K562 (cell line): ENCODE data around the gene DVL3. TPM values are rescaled to one million over a fixed set of nuclear protein-coding genes. Genes with fewer than 3 reads are reported as not detected.

ENCODE experiments used
- E2F4 ChIP-seq: sonication (generic); formaldehyde crosslinking; IDR thresholded peaks from 2 replicates; pipeline ENCODE4 v1.8.0; 2022; ENCODE audit warnings: mild to moderate bottlenecking, low read depth, missing genetic modification reagents
- ELF2 ChIP-seq: fragments of 250-450 bp; sonication (Bioruptor Pico); IDR thresholded peaks from 2 replicates; pipeline ENCODE4 v1.5.0; 2021; ENCODE audit warnings: mild to moderate bottlenecking
- HNRNPL ChIP-seq: fragments of 200-400 bp; formaldehyde crosslinking; IDR thresholded peaks from 2 replicates; pipeline ENCODE4 v1.6.1; 2017; ENCODE audit warnings: low read depth, mild to moderate bottlenecking, low read length
- NBN ChIP-seq: fragments of 450-650 bp; IDR thresholded peaks from 2 replicates; pipeline ENCODE4 v1.6.1; 2016; ENCODE audit warnings: low read depth, mild to moderate bottlenecking
- PHB ChIP-seq: fragments of 250-450 bp; sonication (Bioruptor Pico); IDR thresholded peaks from 2 replicates; pipeline ENCODE4 v1.5.0; 2021
- POLR2H ChIP-seq: IDR thresholded peaks from 2 replicates; pipeline ENCODE4 v1.6.1; 2016; ENCODE audit warnings: missing genetic modification characterization, low read depth, mild to moderate bottlenecking, control low read depth, missing compliant biosample characterization, moderate library complexity
- SMARCC2 ChIP-seq: fragments of 450-650 bp; IDR thresholded peaks from 2 replicates; pipeline ENCODE4 v1.6.1; 2017; ENCODE audit warnings: antibody characterized with exemption, moderate library complexity, mild to moderate bottlenecking, low read depth
- SRSF7 ChIP-seq: fragments of 200-400 bp; formaldehyde crosslinking; optimal IDR thresholded peaks from 2 replicates; pipeline ENCODE3; 2017; ENCODE audit warnings: mild to moderate bottlenecking, low read depth, low read length
- STAT5B ChIP-seq: fragments of 250-450 bp; sonication (Bioruptor Pico); IDR thresholded peaks from 2 replicates; pipeline ENCODE4 v1.8.0; 2021; ENCODE audit warnings: mild to moderate bottlenecking, inconsistent platforms
- TCF7L2 ChIP-seq: fragments of 150-350 bp; IDR thresholded peaks from 2 replicates; pipeline ENCODE4 v1.6.1; 2016; ENCODE audit warnings: low read depth, mild to moderate bottlenecking, low read length, moderate library complexity
- TOE1 ChIP-seq, 2 experiments: fragments of 450-650 bp in 1 of 2; sonication (generic) in 1 of 2; formaldehyde crosslinking in 1 of 2; IDR thresholded peaks; 2 replicates each; pipeline versions ENCODE4 v1.7.1 to v1.8.0; 2016 to 2022; ENCODE audit warnings: borderline replicate concordance in 2 of 2, mild to moderate bottlenecking in 2 of 2, antibody characterized with exemption in 1 of 2, inconsistent platforms in 1 of 2, low read depth in 1 of 2, missing genetic modification reagents in 1 of 2, moderate library complexity in 1 of 2
- YY1 ChIP-seq, 3 experiments: IDR thresholded peaks; 2 replicates each; pipeline ENCODE4 v1.6.1; 2011; ENCODE audit warnings: low read length in 2 of 3, mild to moderate bottlenecking in 2 of 3, moderate library complexity in 2 of 3, borderline replicate concordance in 1 of 3, control low read depth in 1 of 3, low read depth in 1 of 3; ENCODE audit not compliant: insufficient read depth in 3 of 3, insufficient replicate concordance in 2 of 3, control insufficient read depth in 1 of 3, insufficient read length in 1 of 3; ENCODE audit errors: extremely low read depth in 1 of 3
- ZNF232 ChIP-seq: sonication (generic); formaldehyde crosslinking; IDR thresholded peaks from 2 replicates; pipeline ENCODE4 v1.8.0; 2022; ENCODE audit warnings: mild to moderate bottlenecking, missing genetic modification reagents
- ZNF354B ChIP-seq: fragments of 250-450 bp; sonication (Bioruptor Pico); IDR thresholded peaks from 2 replicates; pipeline ENCODE4 v1.4.0; 2020
- ZNF551 ChIP-seq: fragments of 250-450 bp; sonication (Bioruptor Pico); IDR thresholded peaks from 2 replicates; pipeline ENCODE4 v1.5.0; 2021; ENCODE audit warnings: mild to moderate bottlenecking, moderate library complexity
- polyA plus RNA-seq, 8 experiments: library from polyadenylated mRNA; depleted of rRNA in 4 of 8; stranded (reverse) in 5 of 8; unstranded in 3 of 8; fragments of >200 nt; fragmentation: Nextera tagmentation in 2 of 8; fragmentation: Illumina TruSeq in 1 of 8; extraction: Ambion mirVana in 2 of 8; extraction: Trizol in 1 of 8; gene quantifications; 2 replicates each; pipeline versions ENCODE4 v1.2.1 to v1.2.3, GENCODE V29; 2011 to 2014; ENCODE audit warnings: inconsistent platforms in 1 of 8, missing spikeins in 1 of 8
- total RNA-seq, 7 experiments: library from RNA; depleted of rRNA in 6 of 7; stranded (reverse); fragments of >200 nt in 6 of 7; fragmentation: Illumina TruSeq in 2 of 7; extraction: Trizol in 2 of 7; gene quantifications; 2 replicates each; pipeline versions ENCODE4 v1.2.1 to v1.2.3, GENCODE V29; 2011 to 2021; ENCODE audit warnings: low replicate concordance in 1 of 7
- TF ChIP-seq, protein P1 (sequence below), 2 experiments: IDR thresholded peaks; 2 replicates each; pipeline ENCODE4 v1.6.1; 2011; ENCODE audit warnings: borderline replicate concordance in 1 of 2, control low read depth in 1 of 2, low read depth in 1 of 2, low read length in 1 of 2, mild to moderate bottlenecking in 1 of 2, mixed read lengths in 1 of 2, moderate library complexity in 1 of 2; ENCODE audit not compliant: insufficient read depth in 1 of 2, insufficient read length in 1 of 2, poor library complexity in 1 of 2, severe bottlenecking in 1 of 2; ENCODE audit errors: extremely low read depth in 1 of 2
- TF ChIP-seq, protein P2 (sequence below): fragments of 250-450 bp; sonication (Bioruptor Pico); IDR thresholded peaks from 2 replicates; pipeline ENCODE4 v1.8.0; 2022; ENCODE audit warnings: inconsistent platforms, mild to moderate bottlenecking, moderate library complexity, borderline replicate concordance
- TF ChIP-seq, protein P3 (sequence below): fragments of 250-450 bp; sonication (Bioruptor Pico); IDR thresholded peaks from 2 replicates; pipeline ENCODE4 v1.5.0; 2021
- TF ChIP-seq, protein P4 (sequence below): fragments of 450-650 bp; IDR thresholded peaks from 2 replicates; pipeline ENCODE4 v1.6.1; 2016; ENCODE audit warnings: antibody characterized with exemption

The DVL3 gene
- total and polyA plus RNA-seq, 9 of the 15 experiments (the other 6 are each of a cell fraction or from before 2014, with no cell fraction given) = 3.1 to 57.9 (median 20.1) TPM

DNA sequence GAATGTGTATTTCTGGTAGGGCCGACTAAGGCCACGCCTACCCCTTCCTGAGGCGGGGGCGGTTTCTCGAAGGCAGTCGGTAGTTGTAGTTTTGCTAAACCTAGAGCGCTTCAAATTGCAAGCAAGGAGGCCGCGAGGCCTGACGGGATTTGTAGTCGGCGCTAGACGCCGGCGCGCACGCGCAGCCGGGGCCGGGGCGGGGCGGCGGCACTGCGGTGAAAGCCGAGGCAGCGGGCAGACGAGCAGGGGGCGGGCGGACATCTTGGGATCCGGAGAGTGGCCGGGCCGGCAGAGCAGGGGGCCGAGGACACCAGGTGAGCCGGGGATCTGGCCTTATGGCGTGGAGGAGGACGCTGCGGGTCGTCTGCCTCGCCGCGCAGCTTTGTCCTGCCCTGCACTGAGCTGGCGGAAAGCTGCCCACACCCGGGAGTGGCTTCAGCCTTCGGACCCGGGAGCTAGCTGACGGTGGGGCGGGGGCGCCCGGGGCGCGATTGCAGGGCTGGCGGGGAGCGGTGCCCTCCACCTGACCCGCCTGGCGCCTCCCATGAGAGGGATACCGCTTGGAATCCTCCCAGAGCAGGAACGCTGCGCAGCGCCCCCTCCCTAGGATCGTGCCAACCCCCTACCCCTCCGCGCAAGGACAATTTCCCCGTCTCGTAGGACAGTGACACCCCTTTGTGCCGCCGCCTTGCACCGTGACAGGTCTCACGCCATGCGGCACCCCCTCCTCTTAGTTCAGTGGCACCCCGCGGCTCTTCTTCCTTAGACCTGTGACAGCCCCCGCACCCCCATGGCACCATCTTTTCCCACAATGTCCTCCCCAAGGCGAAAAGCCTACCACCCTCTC is 19.7 kb downstream of the DVL3 start, which contains the start of gene AP2M1 (continued):
- TF ChIP-seq, protein P1, sequence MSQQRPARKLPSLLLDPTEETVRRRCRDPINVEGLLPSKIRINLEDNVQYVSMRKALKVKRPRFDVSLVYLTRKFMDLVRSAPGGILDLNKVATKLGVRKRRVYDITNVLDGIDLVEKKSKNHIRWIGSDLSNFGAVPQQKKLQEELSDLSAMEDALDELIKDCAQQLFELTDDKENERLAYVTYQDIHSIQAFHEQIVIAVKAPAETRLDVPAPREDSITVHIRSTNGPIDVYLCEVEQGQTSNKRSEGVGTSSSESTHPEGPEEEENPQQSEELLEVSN (IDR thresholded peaks at IDR 0.05; ENCODE audit: borderline replicate concordance in 1 of 2, extremely low read depth in 1 of 2, insufficient read depth in 1 of 2, insufficient read length in 1 of 2, low read depth in 1 of 2, low read length in 1 of 2, poor library complexity in 1 of 2, severe bottlenecking in 1 of 2) = peak in 1 of 2 experiments; percentile 55
- TF ChIP-seq ZNF551 (no peak), STAT5B (CRISPR knock-in tag) (no peak), ZNF232 (CRISPR knock-in tag) (no peak), YY1 (IDR thresholded peaks at IDR 0.05; ENCODE audit: borderline replicate concordance in 1 of 3, control insufficient read depth in 1 of 3, extremely low read depth in 1 of 3, insufficient read depth in 3 of 3, insufficient read length in 1 of 3, insufficient replicate concordance in 2 of 3, low read depth in 1 of 3, low read length in 2 of 3) (peak; percentile 57 to 94 (median 92)), PHB (CRISPR knock-in tag) (no peak), HNRNPL (no peak), SRSF7 (no peak), ZNF354B (no peak), TOE1 (IDR thresholded peaks at IDR 0.05; ENCODE audit: borderline replicate concordance) (no peak), TOE1 (CRISPR knock-in tag; IDR thresholded peaks at IDR 0.05; ENCODE audit: borderline replicate concordance, low read depth) (no peak), ELF2 (CRISPR knock-in tag) (no peak), E2F4 (CRISPR knock-in tag) (no peak), TCF7L2 (no peak), SMARCC2 (no peak), POLR2H (tag) (peak; percentile 81), NBN (no peak)
- TF ChIP-seq, protein P2, sequence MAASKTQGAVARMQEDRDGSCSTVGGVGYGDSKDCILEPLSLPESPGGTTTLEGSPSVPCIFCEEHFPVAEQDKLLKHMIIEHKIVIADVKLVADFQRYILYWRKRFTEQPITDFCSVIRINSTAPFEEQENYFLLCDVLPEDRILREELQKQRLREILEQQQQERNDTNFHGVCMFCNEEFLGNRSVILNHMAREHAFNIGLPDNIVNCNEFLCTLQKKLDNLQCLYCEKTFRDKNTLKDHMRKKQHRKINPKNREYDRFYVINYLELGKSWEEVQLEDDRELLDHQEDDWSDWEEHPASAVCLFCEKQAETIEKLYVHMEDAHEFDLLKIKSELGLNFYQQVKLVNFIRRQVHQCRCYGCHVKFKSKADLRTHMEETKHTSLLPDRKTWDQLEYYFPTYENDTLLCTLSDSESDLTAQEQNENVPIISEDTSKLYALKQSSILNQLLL = no peak
- TF ChIP-seq, protein P3, sequence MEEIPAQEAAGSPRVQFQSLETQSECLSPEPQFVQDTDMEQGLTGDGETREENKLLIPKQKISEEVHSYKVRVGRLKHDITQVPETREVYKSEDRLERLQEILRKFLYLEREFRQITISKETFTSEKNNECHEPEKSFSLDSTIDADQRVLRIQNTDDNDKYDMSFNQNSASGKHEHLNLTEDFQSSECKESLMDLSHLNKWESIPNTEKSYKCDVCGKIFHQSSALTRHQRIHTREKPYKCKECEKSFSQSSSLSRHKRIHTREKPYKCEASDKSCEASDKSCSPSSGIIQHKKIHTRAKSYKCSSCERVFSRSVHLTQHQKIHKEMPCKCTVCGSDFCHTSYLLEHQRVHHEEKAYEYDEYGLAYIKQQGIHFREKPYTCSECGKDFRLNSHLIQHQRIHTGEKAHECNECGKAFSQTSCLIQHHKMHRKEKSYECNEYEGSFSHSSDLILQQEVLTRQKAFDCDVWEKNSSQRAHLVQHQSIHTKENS (CRISPR knock-in tag) = no peak
- TF ChIP-seq, protein P4, sequence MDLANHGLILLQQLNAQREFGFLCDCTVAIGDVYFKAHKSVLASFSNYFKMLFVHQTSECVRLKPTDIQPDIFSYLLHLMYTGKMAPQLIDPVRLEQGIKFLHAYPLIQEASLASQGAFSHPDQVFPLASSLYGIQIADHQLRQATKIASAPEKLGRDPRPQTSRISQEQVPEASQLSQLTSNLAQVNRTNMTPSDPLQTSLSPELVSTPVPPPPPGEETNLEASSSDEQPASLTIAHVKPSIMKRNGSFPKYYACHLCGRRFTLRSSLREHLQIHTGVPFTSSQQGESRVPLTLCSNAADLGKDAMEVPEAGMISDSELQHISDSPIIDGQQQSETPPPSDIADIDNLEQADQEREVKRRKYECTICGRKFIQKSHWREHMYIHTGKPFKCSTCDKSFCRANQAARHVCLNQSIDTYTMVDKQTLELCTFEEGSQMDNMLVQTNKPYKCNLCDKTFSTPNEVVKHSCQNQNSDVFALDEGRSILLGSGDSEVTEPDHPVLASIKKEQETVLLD = no peak
